T1000 (cell line): ENCODE results near the gene ATG12.

Experiments used
- DNase-seq: peaks from one replicate; lab custom pipeline; 2025; ENCODE audit warnings: mixed read lengths; lab: John Stamatoyannopoulos, UW

ATG12 gene

DNA sequence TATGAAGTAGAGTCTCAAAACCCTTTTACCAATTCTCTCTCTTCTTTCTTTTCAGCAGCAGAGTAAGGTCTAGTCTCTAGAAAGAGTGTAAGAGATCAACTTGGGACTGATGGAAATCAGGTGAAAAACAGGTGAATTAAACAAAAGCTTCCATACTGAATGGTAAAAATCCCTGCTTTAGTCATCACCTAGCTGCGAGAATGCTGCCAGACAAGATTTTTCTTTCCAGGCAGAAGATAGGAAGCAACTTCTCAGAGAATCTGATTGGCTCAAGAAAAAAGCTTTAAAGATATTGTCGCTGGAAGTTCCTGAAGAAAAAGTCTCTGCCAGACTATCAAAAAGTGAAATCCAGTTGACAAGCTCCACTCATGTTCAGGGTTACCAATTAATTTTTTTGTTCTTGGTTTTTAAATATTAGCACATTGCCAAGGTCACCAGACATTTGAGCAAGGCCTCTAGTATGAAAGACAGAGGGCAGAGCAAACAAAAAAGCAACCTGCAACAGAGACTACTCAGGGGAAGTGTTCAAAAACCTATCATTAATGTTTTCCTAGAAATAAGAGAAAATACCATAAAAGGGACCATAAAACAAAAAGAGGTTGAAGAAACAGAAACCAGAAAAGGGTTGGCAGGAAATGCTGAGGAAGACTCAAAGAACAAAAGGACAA, 34.2 kb downstream of the ATG12 start:
- DNase-seq = no peak

DNA sequence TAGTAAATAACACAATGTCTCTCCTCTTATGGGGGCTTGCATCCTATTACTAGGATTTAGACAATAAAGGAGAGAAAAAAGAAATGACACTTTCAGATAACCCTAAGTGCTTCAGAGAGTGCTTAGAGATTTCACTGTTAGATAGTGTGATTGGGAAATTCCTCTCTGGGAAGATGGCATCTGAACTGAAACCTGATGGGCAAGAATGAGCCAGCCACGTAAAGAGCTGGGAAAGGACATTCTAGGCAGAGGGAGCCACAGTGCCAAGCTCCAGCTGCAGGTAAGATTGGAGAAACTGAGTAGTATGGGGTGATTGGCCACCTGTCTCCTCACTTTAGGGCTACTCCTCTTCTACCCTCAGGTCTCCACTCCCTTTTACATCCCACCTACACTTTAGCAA, 39.4 kb downstream of the ATG12 start:
- DNase-seq = no peak

DNA sequence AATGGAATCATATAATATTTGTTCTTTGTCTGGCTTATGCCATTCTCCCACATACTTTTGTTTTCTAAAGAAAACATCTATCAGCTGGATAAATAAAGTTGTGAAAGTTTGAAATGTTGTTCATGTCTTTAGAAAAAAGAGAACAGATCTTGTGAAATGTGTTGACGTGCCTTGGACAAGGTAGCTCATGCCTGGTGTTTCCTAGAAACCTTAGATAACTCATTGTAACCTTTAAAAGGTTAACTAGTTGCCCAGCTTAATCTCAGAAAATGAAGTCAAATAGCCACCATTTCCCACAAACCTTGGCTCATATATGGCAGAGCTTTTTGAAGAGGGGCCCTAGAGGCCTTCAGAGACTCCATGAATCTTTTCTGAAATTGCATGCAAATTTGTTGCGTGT, 40.2 kb downstream of the ATG12 start:
- DNase-seq = no peak

GRCh38 chr5:115800108-115800507, 41.3 kb downstream of the ATG12 start:
- no peak for DNase-seq

- no peak for DNase-seq
These were observed 43.1 kb downstream of the ATG12 start for GRCh38 chr5:115798252-115798651.

GRCh38 chr5:115796656-115797055, 44.7 kb downstream of the ATG12 start:
- DNase-seq = no peak

GRCh38 chr5:115795700-115796099, 45.7 kb downstream of the ATG12 start:
- DNase-seq = no peak

DNA sequence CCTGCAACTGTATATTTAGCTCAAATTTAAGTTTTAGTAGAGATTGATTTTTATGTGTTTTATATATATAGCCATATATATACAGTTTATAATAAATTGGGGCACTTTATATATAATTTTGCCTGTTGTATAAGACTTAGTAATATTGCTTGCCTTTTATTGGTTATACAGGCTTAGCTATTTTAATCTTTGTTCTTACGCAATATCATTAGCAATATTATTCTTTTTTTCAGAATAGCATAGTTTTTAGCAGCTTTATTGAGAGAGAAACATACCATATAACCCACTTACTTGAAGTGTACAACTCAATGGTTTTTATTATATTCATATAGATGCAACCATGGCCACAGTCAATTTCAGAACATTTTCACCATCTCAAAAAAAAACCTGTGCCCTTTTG, 52.9 kb downstream of the ATG12 start:
- DNase-seq = no peak

DNA sequence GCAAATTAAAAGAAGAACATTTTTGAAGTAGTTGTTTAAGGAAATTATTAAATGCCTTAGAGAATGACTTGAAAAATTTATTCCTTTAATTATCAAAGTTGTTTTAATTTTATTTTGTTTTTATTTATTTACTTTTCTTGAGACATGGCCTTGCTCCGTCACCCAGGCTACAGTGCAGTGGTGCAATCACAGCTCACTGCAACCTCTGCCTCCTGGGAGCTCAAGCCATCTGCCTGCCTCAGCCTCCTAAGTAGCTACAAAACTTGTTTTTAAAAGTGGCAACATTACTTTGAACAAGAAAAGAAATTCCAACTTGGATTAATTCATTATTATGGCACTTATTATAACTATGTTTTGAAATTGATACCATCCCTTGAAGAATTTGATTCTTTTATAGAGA, 53.9 kb downstream of the ATG12 start:
- no peak for DNase-seq

DNA sequence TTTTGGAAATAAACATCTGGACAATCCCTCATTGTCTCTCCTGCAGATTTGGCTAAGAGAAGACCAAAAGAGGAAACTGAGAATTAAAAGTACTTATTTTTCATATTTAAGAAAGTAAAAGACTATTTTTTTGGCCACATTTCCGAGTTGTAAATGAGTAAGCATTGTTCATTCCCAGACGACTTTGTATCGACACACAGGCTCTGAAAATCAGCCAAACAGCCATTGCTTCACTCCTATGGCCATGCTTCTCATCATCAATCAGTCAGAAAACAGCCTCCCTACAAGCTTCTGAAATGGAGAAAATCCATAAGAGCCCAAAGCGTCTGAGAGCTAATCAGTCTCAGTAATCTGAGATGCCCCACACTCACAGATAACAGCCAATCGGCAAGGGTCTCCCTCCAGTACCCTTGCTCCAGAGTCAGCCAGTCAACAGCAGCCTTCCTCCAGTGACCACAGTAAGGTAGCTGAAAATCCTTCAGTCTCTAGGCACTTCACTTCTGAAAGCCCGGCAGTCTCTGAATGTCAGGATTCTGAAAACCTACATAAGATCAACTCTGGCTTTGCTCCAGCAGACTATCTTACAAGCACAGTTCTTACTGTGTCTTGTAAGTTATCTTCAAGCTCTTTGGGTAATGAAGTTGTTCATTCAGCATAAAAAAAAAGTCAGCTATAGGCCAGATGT, 55.8 kb downstream of the ATG12 start:
- no peak for DNase-seq

DNA sequence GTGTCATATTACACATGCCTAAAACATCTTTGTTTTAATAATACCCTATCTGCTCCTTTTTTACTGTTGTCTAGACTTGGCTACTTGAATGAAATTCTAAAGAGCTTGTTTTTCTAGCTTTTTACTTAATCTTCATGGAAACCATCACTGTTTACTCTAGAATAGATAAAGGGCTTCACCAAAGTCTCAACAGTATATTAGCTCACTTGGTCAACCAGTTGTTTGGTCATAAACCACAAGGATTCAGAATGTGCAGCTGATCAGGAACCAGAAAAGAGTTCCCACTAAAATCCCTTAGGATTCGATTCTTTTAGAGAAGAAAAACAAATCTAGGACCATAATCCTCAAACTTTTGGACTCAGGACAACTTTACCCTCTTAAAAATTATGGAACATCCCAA, 62.9 kb downstream of the ATG12 start:
- DNase-seq = no peak
